Measurements from ENCODE around the gene ADAM10. TPM values are rescaled to one million over a fixed set of nuclear protein-coding genes. Genes with fewer than 3 reads are reported as not detected.

ADAM10 gene
- total RNA-seq, 4 donors from 2014 or later: 45.1 to 57.0 (median 52.5) TPM

DNA sequence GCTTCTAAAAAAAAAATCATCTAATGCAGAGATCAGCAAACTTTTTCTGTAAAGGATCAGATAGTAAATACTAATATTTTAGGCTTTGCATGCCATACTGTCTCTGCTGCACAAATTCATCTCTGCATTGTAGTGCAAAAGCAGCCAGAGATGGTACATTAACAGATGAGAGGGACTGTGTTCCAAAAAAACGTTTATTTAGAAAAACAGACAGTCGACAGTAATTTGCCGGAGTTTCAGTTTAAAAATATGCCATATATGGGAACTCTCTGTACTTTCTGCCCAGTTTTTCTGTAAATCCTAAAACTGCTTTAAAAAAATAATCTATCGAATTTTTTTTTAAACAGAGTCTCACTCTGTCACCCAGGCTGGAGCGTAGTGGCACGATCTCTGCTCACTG, 35.8 kb upstream of the ADAM10 start:
- Histone ChIP-seq H3K4me3 (no peak overlapping the region), H3K27ac (no peak overlapping the region), H3K36me3 (peaks cover 14% of the 10 kb centered on the region), H3K9me3 (no peaks in the 10 kb centered on the region), H3K27me3 (no peaks in the 10 kb centered on the region), H3K4me1 (no peaks in the 10 kb centered on the region)
- 66% methylated on average over 6 of the region's 6 CpGs for WGBS
- TF ChIP-seq CTCF (IDR thresholded peaks at IDR 0.05) (no peak), EP300 (IDR thresholded peaks at IDR 0.05) (no peak)
- no peak for DNase-seq (ENCODE audit: low spot score in 2 of 2)

DNA sequence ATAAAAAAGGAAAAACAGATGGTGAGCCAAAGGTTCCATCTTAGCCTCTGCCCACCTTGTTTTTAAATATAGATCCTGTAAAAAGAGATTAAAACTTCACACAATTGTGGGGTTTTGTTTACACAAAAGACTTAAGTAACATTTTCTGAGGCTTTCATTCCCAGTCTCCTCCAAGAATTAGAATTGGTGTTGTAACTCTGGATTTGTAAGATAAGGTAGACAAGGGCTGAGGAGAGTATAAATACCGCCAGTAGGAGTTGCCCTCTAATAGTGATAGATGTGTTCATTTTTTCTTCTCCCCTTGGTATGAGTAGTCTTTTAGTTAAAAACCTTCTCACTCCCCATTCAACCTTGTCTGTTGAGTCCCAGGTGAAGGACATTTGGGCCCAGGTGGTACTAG, 30.0 kb upstream of the ADAM10 start:
- Histone ChIP-seq H3K36me3 (no peaks in the 10 kb centered on the region), H3K27me3 (no peaks in the 10 kb centered on the region), H3K27ac (no peak overlapping the region), H3K4me3 (no peak overlapping the region), H3K4me1 (peaks cover 5% of the 10 kb centered on the region), H3K9me3 (no peaks in the 10 kb centered on the region)
- TF ChIP-seq POLR2A (IDR thresholded peaks at IDR 0.05): no peak
- no peak for TF ChIP-seq CTCF (IDR thresholded peaks at IDR 0.05)
- no peak for TF ChIP-seq POLR2AphosphoS5 (IDR thresholded peaks at IDR 0.05)
- no peak for TF ChIP-seq EP300 (IDR thresholded peaks at IDR 0.05)
- DNase-seq (ENCODE audit: low spot score in 2 of 2): no peak
- 97% methylated on average over 1 of the region's 1 CpG for WGBS

DNA sequence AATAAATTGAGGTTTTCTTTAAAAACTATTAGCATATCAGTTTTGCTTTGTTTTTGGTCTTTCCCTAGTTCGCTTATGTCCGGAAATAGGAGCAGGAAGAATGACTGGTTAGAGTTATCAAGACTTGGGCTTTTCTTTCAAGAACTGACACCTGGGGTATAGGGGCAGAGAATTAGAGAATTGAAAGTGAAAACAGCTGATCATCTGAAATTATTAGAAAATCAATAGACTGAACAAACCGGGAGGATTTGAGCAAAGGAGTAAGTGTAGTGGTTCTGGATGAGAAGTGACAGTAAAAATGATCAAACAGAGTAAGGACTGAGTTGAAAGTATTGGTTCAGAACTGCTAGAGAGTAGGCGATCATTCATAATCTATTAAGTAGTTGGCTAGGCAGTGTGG, 27.6 kb upstream of the ADAM10 start:
- no peak overlapping the region for H3K27ac ChIP-seq
- H3K4me1 ChIP-seq: peaks cover 29% of the 10 kb centered on the region
- no peak overlapping the region for H3K4me3 ChIP-seq
- no peaks in the 10 kb centered on the region for H3K27me3 ChIP-seq
- TF ChIP-seq EP300 (IDR thresholded peaks at IDR 0.05): no peak
- no peak for TF ChIP-seq CTCF (IDR thresholded peaks at IDR 0.05)
- no peak for TF ChIP-seq POLR2A (IDR thresholded peaks at IDR 0.05)
- no peak for TF ChIP-seq POLR2AphosphoS5 (IDR thresholded peaks at IDR 0.05)
- no peak for DNase-seq (ENCODE audit: low spot score in 2 of 2)
- H3K9me3 ChIP-seq: no peaks in the 10 kb centered on the region
- WGBS: 83% methylated on average over 4 of the region's 4 CpGs
- H3K36me3 ChIP-seq: no peaks in the 10 kb centered on the region

GRCh38 chr15:58775402-58775801, 25.9 kb upstream of the ADAM10 start:
- no peak overlapping the region for H3K27ac ChIP-seq
- TF ChIP-seq EP300 (IDR thresholded peaks at IDR 0.05): no peak
- TF ChIP-seq CTCF (IDR thresholded peaks at IDR 0.05): no peak
- no peak for TF ChIP-seq POLR2A (IDR thresholded peaks at IDR 0.05)
- no peak for TF ChIP-seq POLR2AphosphoS5 (IDR thresholded peaks at IDR 0.05)
- WGBS: 96% methylated on average over 3 of the region's 3 CpGs
- H3K9me3 ChIP-seq: no peaks in the 10 kb centered on the region
- no peak for DNase-seq (ENCODE audit: low spot score in 2 of 2)
- H3K4me3 ChIP-seq: no peak overlapping the region
- no peaks in the 10 kb centered on the region for H3K36me3 ChIP-seq
- peaks cover 35% of the 10 kb centered on the region for H3K4me1 ChIP-seq
- H3K27me3 ChIP-seq: no peaks in the 10 kb centered on the region

GRCh38 chr15:58773024-58773423, 23.5 kb upstream of the ADAM10 start:
- Histone ChIP-seq H3K27ac (no peak overlapping the region), H3K4me1 (peaks cover 41% of the 10 kb centered on the region), H3K27me3 (no peaks in the 10 kb centered on the region), H3K9me3 (no peaks in the 10 kb centered on the region), H3K4me3 (peak overlapping the region; percentile 92), H3K36me3 (no peaks in the 10 kb centered on the region)
- TF ChIP-seq CTCF (IDR thresholded peaks at IDR 0.05) (no peak), POLR2AphosphoS5 (IDR thresholded peaks at IDR 0.05) (no peak), POLR2A (IDR thresholded peaks at IDR 0.05) (no peak), EP300 (IDR thresholded peaks at IDR 0.05) (no peak)
- DNase-seq (ENCODE audit: low spot score in 2 of 2): no peak
- WGBS: 63% methylated on average over 4 of the region's 4 CpGs
